C4-2B (cell line): ENCODE data around the gene LOXHD1.

ENCODE experiments used
- H3K27ac ChIP-seq: fragments of 450-650 bp; 2 replicates; pipeline ENCODE4 v1.5.1; 2017
- ZFX ChIP-seq: fragments of 450-650 bp; IDR thresholded peaks from 2 replicates; pipeline ENCODE4 v1.6.1; 2017
- TF ChIP-seq, protein P1 (sequence below): fragments of 450-650 bp; conservative IDR thresholded peaks from 2 replicates; pipeline ENCODE4 v1.5.1; 2017; ENCODE audit warnings: mild to moderate bottlenecking

LOXHD1 gene

DNA sequence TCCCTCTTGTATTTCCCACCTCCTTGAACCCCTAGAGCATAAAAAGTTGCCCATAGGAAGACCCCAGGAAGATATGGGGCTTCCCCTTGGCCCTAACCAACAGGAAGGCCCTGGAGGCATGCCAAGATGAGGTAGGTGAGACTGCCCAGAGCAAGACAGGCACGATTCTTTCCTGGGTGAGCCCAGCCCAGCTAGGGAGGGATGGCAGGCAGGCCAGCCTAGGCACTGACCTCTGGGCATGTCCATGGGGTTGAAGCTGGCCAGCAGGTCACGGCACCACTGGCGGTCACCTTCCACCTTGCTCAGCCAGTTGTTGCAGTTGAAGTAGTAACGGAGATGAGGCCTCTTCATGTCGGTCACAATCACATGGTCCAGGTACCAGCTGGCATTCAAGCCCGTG is 17.6 kb downstream of the LOXHD1 start:
- TF ChIP-seq ZFX, result no peak
- TF ChIP-seq, protein P1, sequence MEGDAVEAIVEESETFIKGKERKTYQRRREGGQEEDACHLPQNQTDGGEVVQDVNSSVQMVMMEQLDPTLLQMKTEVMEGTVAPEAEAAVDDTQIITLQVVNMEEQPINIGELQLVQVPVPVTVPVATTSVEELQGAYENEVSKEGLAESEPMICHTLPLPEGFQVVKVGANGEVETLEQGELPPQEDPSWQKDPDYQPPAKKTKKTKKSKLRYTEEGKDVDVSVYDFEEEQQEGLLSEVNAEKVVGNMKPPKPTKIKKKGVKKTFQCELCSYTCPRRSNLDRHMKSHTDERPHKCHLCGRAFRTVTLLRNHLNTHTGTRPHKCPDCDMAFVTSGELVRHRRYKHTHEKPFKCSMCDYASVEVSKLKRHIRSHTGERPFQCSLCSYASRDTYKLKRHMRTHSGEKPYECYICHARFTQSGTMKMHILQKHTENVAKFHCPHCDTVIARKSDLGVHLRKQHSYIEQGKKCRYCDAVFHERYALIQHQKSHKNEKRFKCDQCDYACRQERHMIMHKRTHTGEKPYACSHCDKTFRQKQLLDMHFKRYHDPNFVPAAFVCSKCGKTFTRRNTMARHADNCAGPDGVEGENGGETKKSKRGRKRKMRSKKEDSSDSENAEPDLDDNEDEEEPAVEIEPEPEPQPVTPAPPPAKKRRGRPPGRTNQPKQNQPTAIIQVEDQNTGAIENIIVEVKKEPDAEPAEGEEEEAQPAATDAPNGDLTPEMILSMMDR, result no peak
- H3K27ac ChIP-seq, result no peak overlapping the region

DNA sequence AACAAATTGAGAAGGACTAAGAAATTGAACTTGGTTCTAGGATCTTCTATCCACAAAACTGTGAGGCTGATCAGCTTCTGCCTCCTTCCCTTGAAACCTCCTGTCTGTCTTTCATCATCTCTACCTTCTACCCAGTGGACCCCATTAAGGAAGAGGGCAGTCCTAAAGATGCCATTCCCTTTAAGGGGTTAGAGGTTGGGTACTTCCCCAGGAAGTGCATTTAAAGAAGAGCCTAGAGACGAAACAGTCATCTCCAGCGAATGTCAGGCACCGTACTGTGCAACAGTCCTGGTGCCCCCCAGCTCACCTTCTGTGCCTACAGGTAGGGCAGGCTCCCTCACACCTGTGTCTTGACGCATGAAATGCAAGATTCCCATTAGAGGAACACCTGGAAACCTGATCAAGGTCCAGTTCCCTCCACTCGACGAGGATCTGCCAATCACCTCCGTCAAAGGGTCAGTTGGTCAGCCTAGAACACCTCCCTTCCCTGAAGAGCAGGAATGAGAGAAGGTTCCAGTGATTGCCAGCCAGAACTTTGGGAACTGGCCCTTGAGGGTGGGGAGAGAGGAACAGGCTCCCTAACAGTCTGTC is 20.9 kb downstream of the LOXHD1 start:
- no peak for TF ChIP-seq ZFX
- TF ChIP-seq, protein P1, result no peak
- no peak overlapping the region for H3K27ac ChIP-seq

- TF ChIP-seq, protein P1, result no peak
- TF ChIP-seq ZFX, result no peak
- H3K27ac ChIP-seq, result no peak overlapping the region
Measured at GRCh38 chr18:46632401-46633071, 24.5 kb downstream of the LOXHD1 start.

DNA sequence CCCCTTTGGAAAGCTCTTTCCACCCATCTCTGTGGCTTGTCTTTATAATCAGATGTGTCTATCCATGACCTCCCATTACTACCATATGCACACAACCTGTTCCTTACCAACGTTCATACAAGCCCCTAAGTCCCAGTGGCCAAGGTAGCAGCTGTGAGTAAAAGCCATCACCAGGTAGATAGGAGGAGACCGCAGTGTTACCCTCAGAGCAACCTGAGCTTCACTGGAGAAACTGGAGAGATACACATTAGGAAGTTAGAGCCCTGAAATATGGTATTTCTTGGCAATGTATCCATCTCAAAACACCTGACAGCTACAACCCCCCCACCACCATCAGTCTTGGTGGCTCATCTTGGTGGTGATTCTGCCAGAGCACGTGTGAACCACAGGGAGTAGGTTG is 26.0 kb downstream of the LOXHD1 start:
- H3K27ac ChIP-seq, result no peak overlapping the region
- no peak for TF ChIP-seq ZFX
- TF ChIP-seq, protein P1, result no peak

DNA sequence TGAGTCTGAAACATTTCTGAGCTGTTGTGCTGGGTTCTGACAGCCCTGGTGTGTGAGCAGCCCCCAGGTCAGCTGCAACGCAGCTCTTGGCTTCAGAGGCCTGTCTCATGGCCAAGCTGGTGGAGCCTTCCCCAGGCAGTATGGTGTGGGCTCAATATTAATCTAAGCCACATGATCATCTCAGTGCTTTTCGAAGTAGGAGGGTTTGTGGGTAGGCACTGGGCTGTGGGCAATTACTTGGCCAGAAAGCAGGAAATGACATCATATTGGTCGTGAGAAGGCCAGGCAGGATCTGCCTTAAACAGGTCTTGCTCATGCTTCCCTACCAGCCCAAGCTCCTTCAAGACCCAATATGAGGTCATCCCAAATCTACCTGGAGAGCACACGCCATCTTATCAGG is 26.9 kb downstream of the LOXHD1 start:
- no peak overlapping the region for H3K27ac ChIP-seq
- TF ChIP-seq, protein P1, result no peak
- no peak for TF ChIP-seq ZFX

DNA sequence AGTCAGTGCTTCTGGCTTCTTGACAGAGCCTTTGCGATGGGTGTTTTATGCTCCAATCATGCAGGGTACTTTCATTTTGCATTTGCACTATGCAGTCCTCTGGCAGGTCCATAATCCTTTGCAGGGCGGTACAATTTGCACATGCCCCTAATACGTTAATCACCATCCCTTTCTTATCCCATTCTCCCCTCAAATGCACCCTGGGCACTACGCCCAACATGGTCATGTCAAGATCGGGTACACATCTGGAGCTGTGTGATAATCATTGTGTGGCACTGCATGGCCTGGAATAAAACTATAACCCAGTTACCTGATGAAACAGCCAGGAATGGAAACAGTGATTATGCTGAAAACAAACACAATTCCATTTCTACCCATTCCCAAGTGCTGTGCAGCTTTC is 27.7 kb downstream of the LOXHD1 start:
- TF ChIP-seq ZFX, result no peak
- no peak overlapping the region for H3K27ac ChIP-seq

DNA sequence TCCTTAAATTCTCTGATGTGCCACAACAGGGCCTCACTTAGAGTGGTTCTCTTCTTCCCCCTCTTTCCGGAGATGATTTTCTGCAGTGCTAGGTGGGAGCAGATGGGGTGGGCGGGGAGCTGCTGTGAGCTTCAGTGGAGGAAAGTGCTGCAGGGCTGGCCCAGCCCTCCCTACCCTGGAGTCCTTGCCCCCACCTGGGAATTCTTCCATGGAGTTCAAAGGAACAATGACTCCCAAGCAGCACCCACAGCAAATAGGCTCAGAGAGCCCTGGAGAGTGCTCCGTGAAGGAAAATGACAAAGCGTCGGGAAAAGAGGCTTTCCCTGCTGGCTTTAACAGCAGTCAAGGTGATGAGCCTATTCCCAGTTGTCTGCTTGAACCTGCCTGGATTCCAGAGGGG is 28.8 kb downstream of the LOXHD1 start:
- no peak overlapping the region for H3K27ac ChIP-seq
- TF ChIP-seq, protein P1, result no peak
- TF ChIP-seq ZFX, result no peak

DNA sequence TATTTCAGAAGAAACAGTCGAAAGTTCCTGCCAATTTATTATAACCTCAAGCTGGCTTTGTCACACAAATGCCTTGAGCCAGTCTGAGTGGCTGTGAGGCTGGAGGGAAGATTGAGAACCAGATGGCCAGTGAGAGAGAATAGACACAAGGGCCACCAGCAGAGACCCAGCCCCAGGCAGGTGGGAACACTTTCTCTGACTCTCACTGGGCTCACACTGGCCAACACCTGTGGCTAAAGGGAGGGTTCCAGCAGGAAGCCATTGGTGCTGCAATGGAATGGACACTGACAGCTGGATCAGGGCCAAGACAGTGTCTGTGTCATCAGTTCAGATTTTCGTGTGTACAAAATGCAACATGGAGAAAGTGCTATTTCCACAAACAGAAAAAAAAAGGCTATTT is 29.9 kb downstream of the LOXHD1 start:
- TF ChIP-seq, protein P1, result no peak
- no peak for TF ChIP-seq ZFX
- no peak overlapping the region for H3K27ac ChIP-seq
